HFFc6 (cell line): ENCODE measurements around the gene PHF8. TPM values are rescaled to one million over a fixed set of nuclear protein-coding genes. Genes with fewer than 3 reads are reported as not detected.

ENCODE experiments used
- DNase-seq: peaks from one replicate; pipeline ENCODE4 v3.0.0-alpha.2; 2018
- H3K27ac Mint-ChIP-seq: 2 replicates; pipeline ENCODE4 v1.8.0; 2020; ENCODE audit warnings: mild to moderate bottlenecking, mixed read lengths
- H3K27me3 Mint-ChIP-seq: 2 replicates; pipeline ENCODE4 v1.8.0; 2021; ENCODE audit warnings: mild to moderate bottlenecking, moderate library complexity, mixed read lengths; ENCODE audit not compliant: insufficient read depth
- H3K36me3 Mint-ChIP-seq: 2 replicates; pipeline ENCODE4 v1.8.0; 2021; ENCODE audit warnings: low read depth, mixed read lengths
- H3K4me1 Mint-ChIP-seq: 2 replicates; pipeline ENCODE4 v1.8.0; 2020; ENCODE audit warnings: low read depth, mixed read lengths
- H3K4me3 Mint-ChIP-seq: 2 replicates; pipeline ENCODE4 v1.8.0; 2020; ENCODE audit warnings: mild to moderate bottlenecking, moderate library complexity, mixed read lengths
- H3K9me3 Mint-ChIP-seq: 2 replicates; pipeline ENCODE4 v1.8.0; 2020; ENCODE audit warnings: mild to moderate bottlenecking, mixed read lengths
- CTCF ChIP-seq: fragments of 200-600 bp; sonication (generic); IDR thresholded peaks from 2 replicates; pipeline ENCODE4 v1.5.0; 2021; ENCODE audit warnings: antibody characterized with exemption, mild to moderate bottlenecking
- total RNA-seq, 6 experiments: library from RNA; stranded (reverse); fragmentation: NEBNext Ultra II Directional; extraction: Animal tissue kit (Norgen Biotek cat#: 25700); gene quantifications; 2 replicates in 1 of 6; 3 replicates in 5 of 6; pipeline ENCODE4 v1.2.3, GENCODE V29; 2021

Gene PHF8
- total RNA-seq, 6 experiments from 2014 or later, result 12.1 to 15.2 (median 14.2) TPM

GRCh38 chrX:53918702-53919101 lies 125.6 kb downstream of the PHF8 start:
- H3K4me3 Mint-ChIP-seq, result no peak overlapping the region
- no peaks in the 10 kb centered on the region for H3K9me3 Mint-ChIP-seq
- H3K36me3 Mint-ChIP-seq, result no peaks in the 10 kb centered on the region
- no peak for TF ChIP-seq CTCF
- no peak overlapping the region for H3K27ac Mint-ChIP-seq
- no peaks in the 10 kb centered on the region for H3K4me1 Mint-ChIP-seq
- no peak for DNase-seq
- peaks cover 3% of the 10 kb centered on the region for H3K27me3 Mint-ChIP-seq

GRCh38 chrX:53900623-53901022 lies 143.7 kb downstream of the PHF8 start:
- Mint-ChIP-seq H3K4me3 (no peak overlapping the region), H3K9me3 (no peaks in the 10 kb centered on the region; the same call in 1 of the 2 replicates), H3K4me1 (no peaks in the 10 kb centered on the region), H3K36me3 (no peaks in the 10 kb centered on the region), H3K27ac (no peak overlapping the region), H3K27me3 (peaks cover 4% of the 10 kb centered on the region)
- DNase-seq, result no peak
- no peak for TF ChIP-seq CTCF

- no peak for DNase-seq
- Mint-ChIP-seq H3K27ac (no peak overlapping the region), H3K27me3 (peaks cover 2% of the 10 kb centered on the region), H3K9me3 (no peaks in the 10 kb centered on the region; the same call in 1 of the 2 replicates), H3K4me1 (no peaks in the 10 kb centered on the region), H3K4me3 (no peak overlapping the region), H3K36me3 (no peaks in the 10 kb centered on the region)
- TF ChIP-seq CTCF, result no peak
Measured at GRCh38 chrX:53895270-53895669, 149.0 kb downstream of the PHF8 start.

Other genes starting within 250 kb of the PHF8 start
- gene FAM120C, start 138.8 kb upstream of the PHF8 start, total RNA-seq, result 10 to 100 TPM in 1 of 6 experiments, 1 to 10 TPM in 5; 8.3 to 10.0 (median 9.1) TPM